ENCODE data around the gene MED20.
A peak's percentile ranks its signal among the peaks of the same experiment; 100 is the strongest.

The MED20 gene

DNA sequence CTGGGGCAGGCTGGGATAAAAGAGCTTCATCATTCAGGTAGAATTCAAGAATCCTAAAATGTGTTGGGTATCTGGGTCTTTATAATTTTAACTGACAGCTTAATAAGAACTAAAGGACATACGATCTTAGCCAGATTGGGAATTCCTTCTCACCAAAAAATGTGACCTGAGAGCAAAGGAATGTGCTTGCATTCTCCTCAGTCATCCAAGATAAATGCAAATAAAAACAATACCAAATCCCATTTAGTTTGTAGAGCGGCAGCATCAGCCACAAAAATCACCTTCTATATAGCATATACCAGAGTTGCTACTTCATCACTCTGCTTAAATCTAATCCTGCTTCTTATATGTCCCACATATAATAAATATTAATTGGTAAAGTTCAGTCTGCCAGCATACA is 42.7 kb downstream of the MED20 start:
- no peak overlapping the region for H3K4ac ChIP-seq (ENCODE audit: low read depth, low read length)
- no peak overlapping the region for H3K27ac ChIP-seq (ENCODE audit: low read depth, low read length)
- no peaks in the 10 kb centered on the region for H3K4me1 ChIP-seq (ENCODE audit: control insufficient read depth, low read depth, low read length)
- H3K4me2 ChIP-seq (ENCODE audit: low read length), result no peak overlapping the region
- H2BK15ac ChIP-seq (replicated peaks; ENCODE audit: low read depth), result no peak overlapping the region
- H3K56ac ChIP-seq (ENCODE audit: low read length), result no peak overlapping the region
- H3K79me2 ChIP-seq (ENCODE audit: control insufficient read depth, insufficient read depth, low read length), result no peaks in the 10 kb centered on the region
- H3K18ac ChIP-seq (ENCODE audit: low read length), result no peak overlapping the region
- no peak overlapping the region for H2BK120ac ChIP-seq (ENCODE audit: low read depth, low read length)
- H4K5ac ChIP-seq (ENCODE audit: low read length), result no peak overlapping the region
- H2AK5ac ChIP-seq (ENCODE audit: low read length), result no peak overlapping the region
- no peaks in the 10 kb centered on the region for H3K27me3 ChIP-seq (ENCODE audit: insufficient read depth, low read length, poor library complexity)
- H3K36me3 ChIP-seq (ENCODE audit: control insufficient read depth, insufficient read depth, low read length), result no peaks in the 10 kb centered on the region
- no peak overlapping the region for H2BK5ac ChIP-seq (ENCODE audit: low read length)
- peak; percentile 82 for DNase-seq
- no peaks in the 10 kb centered on the region for H3K79me1 ChIP-seq (ENCODE audit: low read length)
- WGBS (ENCODE audit: extremely low coverage, insufficient coverage, low lambda C conversion rate), result no CpG with 5 or more reads among the region's 2 CpGs
- H3K4me3 ChIP-seq (ENCODE audit: low read length), result no peak overlapping the region
- H4K8ac ChIP-seq (ENCODE audit: low read depth, low read length), result no peak overlapping the region
- no peak overlapping the region for H3K23ac ChIP-seq (ENCODE audit: low read length)
- no peak overlapping the region for H3K9ac ChIP-seq (ENCODE audit: low read length)

DNA sequence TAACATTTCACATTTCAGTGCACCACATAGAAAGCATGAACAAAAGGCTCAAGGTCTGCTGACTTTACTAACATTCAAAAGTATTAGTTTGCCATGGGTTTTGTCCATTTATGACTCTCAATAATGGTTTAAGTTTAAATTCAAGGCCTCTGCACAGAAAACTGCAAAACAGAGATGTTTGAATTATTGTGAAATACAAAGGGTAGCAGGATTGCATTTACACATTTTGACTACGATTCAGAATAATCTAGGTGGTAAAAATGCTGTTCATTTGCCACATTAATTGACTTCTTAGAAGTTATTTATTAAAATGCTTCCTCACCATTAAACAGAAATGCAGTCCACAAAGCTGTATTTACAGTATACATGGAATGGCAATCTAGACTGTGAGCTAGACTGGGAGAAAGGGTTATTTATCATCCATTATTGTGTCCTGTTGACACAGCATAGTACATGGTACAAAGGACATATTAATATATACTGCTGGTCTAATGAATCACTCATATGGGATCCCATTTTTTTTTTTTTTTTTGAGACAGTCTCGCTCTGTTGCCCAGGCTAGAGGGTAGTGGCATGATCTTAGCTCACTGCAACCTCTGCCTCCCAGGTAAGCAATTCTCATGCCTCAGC is 43.8 kb downstream of the MED20 start:
- Histone ChIP-seq H3K18ac (ENCODE audit: low read length) (no peak overlapping the region), H2AK5ac (ENCODE audit: low read length) (no peak overlapping the region), H2BK120ac (ENCODE audit: low read depth, low read length) (no peak overlapping the region), H3K4ac (ENCODE audit: low read depth, low read length) (no peak overlapping the region), H3K36me3 (ENCODE audit: control insufficient read depth, insufficient read depth, low read length) (no peaks in the 10 kb centered on the region), H3K9ac (ENCODE audit: low read length) (no peak overlapping the region), H3K4me3 (ENCODE audit: low read length) (no peak overlapping the region), H3K27me3 (ENCODE audit: insufficient read depth, low read length, poor library complexity) (no peaks in the 10 kb centered on the region), H4K5ac (ENCODE audit: low read length) (no peak overlapping the region), H2BK5ac (ENCODE audit: low read length) (no peak overlapping the region), H3K4me2 (ENCODE audit: low read length) (no peak overlapping the region), H2BK15ac (replicated peaks; ENCODE audit: low read depth) (no peak overlapping the region), H3K79me2 (ENCODE audit: control insufficient read depth, insufficient read depth, low read length) (no peaks in the 10 kb centered on the region), H3K79me1 (ENCODE audit: low read length) (peaks cover 2% of the 10 kb centered on the region), H4K8ac (ENCODE audit: low read depth, low read length) (no peak overlapping the region), H3K23ac (ENCODE audit: low read length) (no peak overlapping the region), H3K56ac (ENCODE audit: low read length) (no peak overlapping the region), H3K4me1 (ENCODE audit: control insufficient read depth, low read depth, low read length) (no peaks in the 10 kb centered on the region), H3K27ac (ENCODE audit: low read depth, low read length) (no peak overlapping the region)
- no peak for DNase-seq
- no CpG with 5 or more reads among the region's 2 CpGs for WGBS (ENCODE audit: extremely low coverage, insufficient coverage, low lambda C conversion rate)

- H3K79me2 ChIP-seq (ENCODE audit: control insufficient read depth, insufficient read depth, low read length), result no peaks in the 10 kb centered on the region
- no CpG with 5 or more reads among the region's 1 CpG for WGBS (ENCODE audit: extremely low coverage, insufficient coverage, low lambda C conversion rate)
- no peak for DNase-seq
- no peak overlapping the region for H3K9ac ChIP-seq (ENCODE audit: low read length)
- H3K56ac ChIP-seq (ENCODE audit: low read length), result no peak overlapping the region
- peaks cover 2% of the 10 kb centered on the region for H3K79me1 ChIP-seq (ENCODE audit: low read length)
- H3K36me3 ChIP-seq (ENCODE audit: control insufficient read depth, insufficient read depth, low read length), result no peaks in the 10 kb centered on the region
- no peak overlapping the region for H2AK5ac ChIP-seq (ENCODE audit: low read length)
- no peak overlapping the region for H3K23ac ChIP-seq (ENCODE audit: low read length)
- H3K4me1 ChIP-seq (ENCODE audit: control insufficient read depth, low read depth, low read length), result no peaks in the 10 kb centered on the region
- H3K27me3 ChIP-seq (ENCODE audit: insufficient read depth, low read length, poor library complexity), result no peaks in the 10 kb centered on the region
- H3K4ac ChIP-seq (ENCODE audit: low read depth, low read length), result no peak overlapping the region
- no peak overlapping the region for H4K5ac ChIP-seq (ENCODE audit: low read length)
- H3K4me3 ChIP-seq (ENCODE audit: low read length), result no peak overlapping the region
- H3K27ac ChIP-seq (ENCODE audit: low read depth, low read length), result no peak overlapping the region
- no peak overlapping the region for H4K8ac ChIP-seq (ENCODE audit: low read depth, low read length)
- H2BK120ac ChIP-seq (ENCODE audit: low read depth, low read length), result no peak overlapping the region
- H2BK15ac ChIP-seq (replicated peaks; ENCODE audit: low read depth), result no peak overlapping the region
- no peak overlapping the region for H3K18ac ChIP-seq (ENCODE audit: low read length)
- H2BK5ac ChIP-seq (ENCODE audit: low read length), result no peak overlapping the region
- no peak overlapping the region for H3K4me2 ChIP-seq (ENCODE audit: low read length)
These were observed 46.2 kb downstream of the MED20 start for GRCh38 chr6:41874741-41875140.

DNA sequence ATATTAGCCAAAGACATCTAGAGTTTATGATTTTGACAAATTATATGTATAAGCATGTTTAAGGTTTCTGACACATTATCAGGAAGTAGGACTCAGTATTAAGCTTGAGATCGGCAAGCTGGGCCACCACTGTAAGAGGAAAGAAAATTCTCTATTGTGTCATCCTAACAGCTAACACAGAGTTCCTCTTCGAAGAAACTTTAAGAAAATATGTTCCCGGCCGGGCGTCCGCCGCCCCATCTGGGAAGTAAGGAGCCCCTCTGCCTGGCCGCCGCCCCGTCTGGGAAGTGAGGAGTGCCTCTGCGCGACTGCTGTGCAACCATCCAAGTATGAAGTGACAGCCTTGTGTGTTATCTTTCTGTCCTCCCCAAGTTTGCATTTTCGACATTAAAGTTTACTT is 48.8 kb downstream of the MED20 start:
- Histone ChIP-seq H2BK120ac (ENCODE audit: low read depth, low read length) (no peak overlapping the region), H3K9ac (ENCODE audit: low read length) (no peak overlapping the region), H3K36me3 (ENCODE audit: control insufficient read depth, insufficient read depth, low read length) (no peaks in the 10 kb centered on the region), H3K4me3 (ENCODE audit: low read length) (no peak overlapping the region), H3K18ac (ENCODE audit: low read length) (no peak overlapping the region), H3K23ac (ENCODE audit: low read length) (no peak overlapping the region), H4K8ac (ENCODE audit: low read depth, low read length) (no peak overlapping the region), H3K4ac (ENCODE audit: low read depth, low read length) (no peak overlapping the region), H3K79me2 (ENCODE audit: control insufficient read depth, insufficient read depth, low read length) (no peaks in the 10 kb centered on the region), H2BK5ac (ENCODE audit: low read length) (no peak overlapping the region), H2AK5ac (ENCODE audit: low read length) (no peak overlapping the region), H3K4me2 (ENCODE audit: low read length) (no peak overlapping the region), H3K79me1 (ENCODE audit: low read length) (peaks cover 2% of the 10 kb centered on the region), H2BK15ac (replicated peaks; ENCODE audit: low read depth) (no peak overlapping the region), H3K27me3 (ENCODE audit: insufficient read depth, low read length, poor library complexity) (no peaks in the 10 kb centered on the region), H4K5ac (ENCODE audit: low read length) (no peak overlapping the region), H3K56ac (ENCODE audit: low read length) (no peak overlapping the region), H3K27ac (ENCODE audit: low read depth, low read length) (no peak overlapping the region), H3K4me1 (ENCODE audit: control insufficient read depth, low read depth, low read length) (no peaks in the 10 kb centered on the region)
- no peak for DNase-seq
- WGBS (ENCODE audit: extremely low coverage, insufficient coverage, low lambda C conversion rate), result no CpG with 5 or more reads among the region's 13 CpGs

DNA sequence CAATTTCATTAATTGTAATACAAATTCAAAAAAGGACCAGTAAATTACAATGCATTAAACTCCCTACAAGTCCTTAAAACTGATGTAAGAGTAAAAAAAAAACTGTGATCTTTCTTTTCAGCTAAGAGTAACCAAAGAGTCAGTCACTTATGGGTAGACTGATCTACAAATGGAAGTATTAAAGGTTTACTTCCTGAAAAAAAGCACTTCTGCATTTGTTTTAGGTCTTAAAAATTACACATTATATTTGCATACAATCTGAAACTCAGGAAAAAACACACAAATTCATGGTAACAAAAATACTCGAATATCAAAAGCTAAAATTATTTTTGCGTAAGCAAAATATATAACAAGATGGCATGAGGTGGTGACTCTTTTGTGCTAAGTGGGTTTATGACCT is 49.2 kb downstream of the MED20 start:
- Histone ChIP-seq H3K23ac (ENCODE audit: low read length) (no peak overlapping the region), H3K9ac (ENCODE audit: low read length) (no peak overlapping the region), H4K8ac (ENCODE audit: low read depth, low read length) (no peak overlapping the region), H3K18ac (ENCODE audit: low read length) (no peak overlapping the region), H4K5ac (ENCODE audit: low read length) (no peak overlapping the region), H3K4me1 (ENCODE audit: control insufficient read depth, low read depth, low read length) (no peaks in the 10 kb centered on the region), H3K4ac (ENCODE audit: low read depth, low read length) (no peak overlapping the region), H3K27ac (ENCODE audit: low read depth, low read length) (no peak overlapping the region), H3K27me3 (ENCODE audit: insufficient read depth, low read length, poor library complexity) (no peaks in the 10 kb centered on the region), H2BK5ac (ENCODE audit: low read length) (no peak overlapping the region), H2BK15ac (replicated peaks; ENCODE audit: low read depth) (no peak overlapping the region), H3K79me1 (ENCODE audit: low read length) (peaks cover 2% of the 10 kb centered on the region), H3K79me2 (ENCODE audit: control insufficient read depth, insufficient read depth, low read length) (no peaks in the 10 kb centered on the region), H2AK5ac (ENCODE audit: low read length) (no peak overlapping the region), H3K4me3 (ENCODE audit: low read length) (no peak overlapping the region), H3K36me3 (ENCODE audit: control insufficient read depth, insufficient read depth, low read length) (no peaks in the 10 kb centered on the region), H2BK120ac (ENCODE audit: low read depth, low read length) (no peak overlapping the region), H3K56ac (ENCODE audit: low read length) (no peak overlapping the region), H3K4me2 (ENCODE audit: low read length) (no peak overlapping the region)
- no CpG with 5 or more reads among the region's 2 CpGs for WGBS (ENCODE audit: extremely low coverage, insufficient coverage, low lambda C conversion rate)
- no peak for DNase-seq

DNA sequence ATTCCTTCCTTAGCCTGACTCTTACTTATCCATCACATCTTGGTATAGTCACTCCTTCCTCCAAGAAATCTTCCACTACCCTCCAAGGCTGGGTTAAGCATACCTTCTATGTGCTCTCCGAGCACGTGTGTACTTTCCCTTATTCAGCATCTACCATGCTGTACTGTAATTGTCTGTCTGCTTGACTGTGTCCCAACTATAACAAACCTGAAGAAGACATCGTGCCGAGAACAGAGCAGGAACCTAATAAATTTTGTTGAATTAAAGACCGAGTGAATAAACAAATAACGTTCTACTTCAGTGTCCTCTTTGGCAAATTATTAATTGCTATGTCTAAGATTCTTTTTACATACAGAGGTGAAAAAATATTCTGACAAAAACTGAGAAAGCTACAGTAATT is 61.6 kb downstream of the MED20 start:
- no peak overlapping the region for H3K23ac ChIP-seq (ENCODE audit: low read length)
- DNase-seq, result no peak
- no peak overlapping the region for H2AK5ac ChIP-seq (ENCODE audit: low read length)
- no peak overlapping the region for H3K4me2 ChIP-seq (ENCODE audit: low read length)
- WGBS (ENCODE audit: extremely low coverage, insufficient coverage, low lambda C conversion rate), result no CpG with 5 or more reads among the region's 6 CpGs
- H3K4me3 ChIP-seq (ENCODE audit: low read length), result no peak overlapping the region
- H3K56ac ChIP-seq (ENCODE audit: low read length), result no peak overlapping the region
- no peak overlapping the region for H4K8ac ChIP-seq (ENCODE audit: low read depth, low read length)
- H3K36me3 ChIP-seq (ENCODE audit: control insufficient read depth, insufficient read depth, low read length), result no peaks in the 10 kb centered on the region
- H3K9ac ChIP-seq (ENCODE audit: low read length), result no peak overlapping the region
- no peak overlapping the region for H3K27ac ChIP-seq (ENCODE audit: low read depth, low read length)
- H3K4me1 ChIP-seq (ENCODE audit: control insufficient read depth, low read depth, low read length), result no peaks in the 10 kb centered on the region
- H3K79me1 ChIP-seq (ENCODE audit: low read length), result no peaks in the 10 kb centered on the region
- no peak overlapping the region for H2BK15ac ChIP-seq (replicated peaks; ENCODE audit: low read depth)
- no peak overlapping the region for H3K4ac ChIP-seq (ENCODE audit: low read depth, low read length)
- H2BK120ac ChIP-seq (ENCODE audit: low read depth, low read length), result no peak overlapping the region
- no peak overlapping the region for H4K5ac ChIP-seq (ENCODE audit: low read length)
- no peak overlapping the region for H3K18ac ChIP-seq (ENCODE audit: low read length)
- H3K79me2 ChIP-seq (ENCODE audit: control insufficient read depth, insufficient read depth, low read length), result no peaks in the 10 kb centered on the region
- H2BK5ac ChIP-seq (ENCODE audit: low read length), result no peak overlapping the region
- no peaks in the 10 kb centered on the region for H3K27me3 ChIP-seq (ENCODE audit: insufficient read depth, low read length, poor library complexity)
